ENCODE results near the gene HYKK.

GRCh38 chr15:78561490-78561889 is 54.1 kb downstream of the HYKK start:
- no peak for TF ChIP-seq MCM7 (IDR thresholded peaks at IDR 0.05)
- no peak for TF ChIP-seq CTCF (IDR thresholded peaks at IDR 0.05 in 2 of 3, conservative IDR thresholded peaks at IDR 0.05 in 1 of 3; ENCODE audit: insufficient read depth in 2 of 3, low read depth in 1 of 3, low read length in 3 of 3)
- no peak for TF ChIP-seq MBD2 (IDR thresholded peaks at IDR 0.05; ENCODE audit: borderline replicate concordance, low read depth)
- TF ChIP-seq ZNF780A (CRISPR knock-in tag; IDR thresholded peaks at IDR 0.05), result no peak
- TF ChIP-seq E4F1 (CRISPR knock-in tag; IDR thresholded peaks at IDR 0.05; ENCODE audit: borderline replicate concordance), result no peak
- no peak for TF ChIP-seq GABPA (tag; conservative IDR thresholded peaks at IDR 0.05; ENCODE audit: low read depth)
- no peak for TF ChIP-seq TAF7 (tag; IDR thresholded peaks at IDR 0.05)
- no peak for TF ChIP-seq RFX5 (IDR thresholded peaks at IDR 0.05; ENCODE audit: low read depth, low read length)
- no peak for TF ChIP-seq ELK1 (CRISPR knock-in tag; IDR thresholded peaks at IDR 0.05)
- TF ChIP-seq THRB (CRISPR knock-in tag; conservative IDR thresholded peaks at IDR 0.05), result no peak
- TF ChIP-seq ZNF830 (CRISPR knock-in tag; IDR thresholded peaks at IDR 0.05), result no peak
